CD4-positive, alpha-beta T cell (primary cell): ENCODE measurements around the gene POP5. TPM values are rescaled to one million over a fixed set of nuclear protein-coding genes. Genes with fewer than 3 reads are reported as not detected.

ENCODE experiments used
- ATAC-seq: fragments of 200-7000 bp; cut with Tn5 transposase; one replicate; pipeline ENCODE4 v1.10.0; 2022; ENCODE audit warnings: mild to moderate bottlenecking; ENCODE audit not compliant: poor library complexity
- CTCF ChIA-PET: fragments of 350-600 bp; sonication (Branson Sonifier 250); formaldehyde crosslinking; loops from one replicate; lab custom pipeline; 2021; ENCODE audit warnings: antibody characterized with exemption, inconsistent platforms; lab: Charles Lee
- POLR2A ChIA-PET: fragments of 350-600 bp; sonication (Branson Sonifier 250); formaldehyde crosslinking; loops from one replicate; lab custom pipeline; 2021; ENCODE audit warnings: antibody characterized with exemption, inconsistent platforms; lab: Charles Lee
- DNase-seq, 14 experiments: peaks; one replicate each; pipeline ENCODE4 v3.0.0-alpha.2; 2013 to 2020; ENCODE audit warnings: mixed read lengths in 2 of 14
- H3K27ac ChIP-seq, 2 donors: one replicate each; pipeline versions ENCODE4 v1.5.1 to v1.7.0; 2013; ENCODE audit warnings: low read length in 2 of 2, low read depth in 1 of 2, mild to moderate bottlenecking in 1 of 2
- H3K27me3 ChIP-seq, 2 experiments: 1 replicate in 1 of 2; 2 replicates in 1 of 2; pipeline versions ENCODE4 v1.6.1 to v1.7.0; 2013; ENCODE audit warnings: low read length in 2 of 2, control low read depth in 1 of 2, mild to moderate bottlenecking in 1 of 2, moderate library complexity in 1 of 2; ENCODE audit not compliant: insufficient read depth in 2 of 2, control insufficient read depth in 1 of 2
- H3K36me3 ChIP-seq: one replicate; pipeline ENCODE4 v1.6.1; 2013; ENCODE audit warnings: low read length, control low read depth; ENCODE audit not compliant: insufficient read depth
- H3K4me1 ChIP-seq: one replicate; pipeline ENCODE4 v1.6.1; 2013; ENCODE audit warnings: low read length, control low read depth; ENCODE audit not compliant: insufficient read depth
- H3K4me3 ChIP-seq: one replicate; pipeline ENCODE4 v1.5.1; 2013; ENCODE audit warnings: mild to moderate bottlenecking, low read length, moderate library complexity
- H3K9me3 ChIP-seq, 2 experiments: 1 replicate in 1 of 2; 2 replicates in 1 of 2; pipeline versions ENCODE4 v1.6.1 to v1.7.0; 2013; ENCODE audit warnings: low read length in 2 of 2, mild to moderate bottlenecking in 2 of 2, control low read depth in 1 of 2, moderate library complexity in 1 of 2; ENCODE audit not compliant: control insufficient read depth in 1 of 2, insufficient read depth in 1 of 2
- H3K27ac Mint-ChIP-seq: one replicate; pipeline ENCODE4 v1.8.0; 2020; ENCODE audit warnings: mixed read lengths
- H3K27me3 Mint-ChIP-seq: one replicate; pipeline ENCODE4 v1.8.0; 2021; ENCODE audit warnings: mixed read lengths
- H3K36me3 Mint-ChIP-seq: one replicate; pipeline ENCODE4 v1.8.0; 2021; ENCODE audit warnings: low read depth, mixed read lengths
- H3K4me1 Mint-ChIP-seq: one replicate; pipeline ENCODE4 v1.8.0; 2021; ENCODE audit warnings: low read depth, mixed read lengths
- H3K4me3 Mint-ChIP-seq: one replicate; pipeline ENCODE4 v1.8.0; 2020; ENCODE audit warnings: mild to moderate bottlenecking, mixed read lengths
- H3K9me3 Mint-ChIP-seq: one replicate; pipeline ENCODE4 v1.8.0; 2020; ENCODE audit warnings: mixed read lengths
- CTCF ChIP-seq: fragments of 200-600 bp; IDR thresholded peaks from one replicate; pipeline ENCODE4 v1.8.0; 2022; ENCODE audit warnings: antibody characterized with exemption, mild to moderate bottlenecking
- intact Hi-C, 2 experiments: fragments of 100-400 bp; cut with DNase I in 1 of 2; cut with micrococcal nuclease in 1 of 2; formaldehyde crosslinking; loops; one replicate each; pipeline versions ENCODE4 v1.15.1 to v1.9.0; 2023 to 2025; cut with DNase I, micrococcal nuclease
- total RNA-seq, 174 experiments: library from RNA in 2 of 174; stranded (reverse) in 2 of 174; gene quantifications; one replicate each; pipeline ENCODE4 v1.2.3 and lab custom pipeline; 2021 to 2026

Gene POP5
- total RNA-seq, 2 experiments from 2014 or later = 17.9 to 22.0 TPM

- Mint-ChIP-seq H3K9me3 (no peaks in the 10 kb centered on the region), H3K4me1 (peaks cover 45% of the 10 kb centered on the region), H3K4me3 (peak overlapping the region; percentile 97), H3K27me3 (peaks cover 24% of the 10 kb centered on the region), H3K27ac (peak overlapping the region; percentile 85), H3K36me3 (peaks cover 44% of the 10 kb centered on the region)
- Histone ChIP-seq H3K27ac (no peak overlapping the region), H3K4me3 (peak overlapping the region; percentile 92), H3K36me3 (peaks cover 24% of the 10 kb centered on the region), H3K4me1 (peaks cover 32% of the 10 kb centered on the region), H3K9me3 (no peaks in the 10 kb centered on the region), H3K27me3 (no peaks in the 10 kb centered on the region)
- ChIA-PET CTCF (interaction anchor here (0.9 to 2.9 kb wide), 6 partner anchors 15 to 514 kb away, joined by 3 to 16 read pairs (median 6); no protein-coding TSS in a partner anchor), POLR2A (interaction anchor here (1.0 to 2.4 kb wide), 10 partner anchors 10 to 290 kb away, joined by 3 to 13 read pairs (median 6); partner anchors contain the start of genes COQ5, MLEC and RNU4-2)
- no peak for TF ChIP-seq CTCF
- DNase-seq = peak in 2 of 14 experiments; percentile 4 to 29
- no peak for ATAC-seq
- intact Hi-C loops = loop anchor here (1.0 to 5.0 kb wide), 7 partner anchors 45 to 530 kb away; partner anchors contain the start of genes COX6A1 (in 2 of the 2), ACADS (in 1 of the 2) and RNF10 (in 1 of the 2)
Measured at GRCh38 chr12:120581998-120582397, 796 bp upstream of the POP5 start.

GRCh38 chr12:120579179-120579578 lies 2.0 kb downstream of the POP5 start:
- Mint-ChIP-seq H3K9me3 (no peaks in the 10 kb centered on the region), H3K27ac (peak overlapping the region; percentile 85), H3K4me1 (peaks cover 45% of the 10 kb centered on the region), H3K36me3 (peaks cover 72% of the 10 kb centered on the region), H3K4me3 (peak overlapping the region; percentile 84), H3K27me3 (peaks cover 12% of the 10 kb centered on the region)
- POLR2A ChIA-PET = no interaction called here
- Histone ChIP-seq H3K4me3 (no peak overlapping the region), H3K9me3 (no peaks in the 10 kb centered on the region), H3K4me1 (peaks cover 25% of the 10 kb centered on the region), H3K27me3 (no peaks in the 10 kb centered on the region), H3K27ac (no peak overlapping the region), H3K36me3 (peaks cover 51% of the 10 kb centered on the region)
- DNase-seq (no peak), ATAC-seq (no peak)
- TF ChIP-seq CTCF = no peak
- CTCF ChIA-PET = no interaction called here
- intact Hi-C loops = no loop called here

- Histone ChIP-seq H3K4me3 (no peak overlapping the region), H3K9me3 (no peaks in the 10 kb centered on the region), H3K27me3 (no peaks in the 10 kb centered on the region), H3K4me1 (no peaks in the 10 kb centered on the region), H3K27ac (no peak overlapping the region), H3K36me3 (peaks cover 91% of the 10 kb centered on the region)
- H3K27ac Mint-ChIP-seq = no peak overlapping the region
- TF ChIP-seq CTCF = no peak
- H3K4me3 Mint-ChIP-seq = no peak overlapping the region
- peaks cover 98% of the 10 kb centered on the region for H3K36me3 Mint-ChIP-seq
- ATAC-seq (no peak), DNase-seq (no peak)
- intact Hi-C loops = no loop called here
- CTCF ChIA-PET = no interaction called here
- peaks cover 1% of the 10 kb centered on the region for H3K4me1 Mint-ChIP-seq
- POLR2A ChIA-PET = no interaction called here
- H3K27me3 Mint-ChIP-seq = no peaks in the 10 kb centered on the region
- no peaks in the 10 kb centered on the region for H3K9me3 Mint-ChIP-seq
Measured at GRCh38 chr12:120574106-120574505, 7.1 kb downstream of the POP5 start.
